GM12875 (cell line): ENCODE measurements around the gene PLA2G2D.

ENCODE experiments used
- H3K4me3 ChIP-seq: one replicate; pipeline ENCODE4 v1.5.1; 2011; ENCODE audit warnings: low read depth, low read length, control low read depth
- TF ChIP-seq, protein P1 (sequence below): IDR thresholded peaks from 2 replicates; pipeline ENCODE4 v1.5.1; 2011; ENCODE audit warnings: low read depth, mild to moderate bottlenecking, control low read depth, inconsistent platforms, low read length, moderate library complexity, borderline replicate concordance; ENCODE audit not compliant: insufficient read depth

Gene PLA2G2D

DNA sequence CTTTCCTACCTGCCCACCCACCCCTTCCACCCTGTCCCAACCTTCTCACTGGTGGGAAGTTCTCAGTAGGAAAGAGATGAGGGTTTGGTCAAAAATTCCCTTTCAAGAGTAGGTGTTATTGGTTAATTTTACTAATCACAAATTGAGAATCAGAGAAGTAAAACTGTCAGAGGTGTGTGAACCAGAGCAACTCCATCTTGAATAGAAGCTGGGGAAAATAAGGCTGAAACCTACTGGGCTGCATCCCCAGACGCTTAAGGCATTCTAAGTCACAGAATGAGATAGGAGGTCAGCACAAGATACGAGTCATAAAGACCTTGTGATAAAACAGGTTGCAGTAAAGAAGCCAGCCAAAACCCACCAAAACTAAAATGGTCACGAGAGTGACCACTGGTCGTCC lies 11.5 kb downstream of the PLA2G2D start:
- no peak overlapping the region for H3K4me3 ChIP-seq
- TF ChIP-seq, protein P1, sequence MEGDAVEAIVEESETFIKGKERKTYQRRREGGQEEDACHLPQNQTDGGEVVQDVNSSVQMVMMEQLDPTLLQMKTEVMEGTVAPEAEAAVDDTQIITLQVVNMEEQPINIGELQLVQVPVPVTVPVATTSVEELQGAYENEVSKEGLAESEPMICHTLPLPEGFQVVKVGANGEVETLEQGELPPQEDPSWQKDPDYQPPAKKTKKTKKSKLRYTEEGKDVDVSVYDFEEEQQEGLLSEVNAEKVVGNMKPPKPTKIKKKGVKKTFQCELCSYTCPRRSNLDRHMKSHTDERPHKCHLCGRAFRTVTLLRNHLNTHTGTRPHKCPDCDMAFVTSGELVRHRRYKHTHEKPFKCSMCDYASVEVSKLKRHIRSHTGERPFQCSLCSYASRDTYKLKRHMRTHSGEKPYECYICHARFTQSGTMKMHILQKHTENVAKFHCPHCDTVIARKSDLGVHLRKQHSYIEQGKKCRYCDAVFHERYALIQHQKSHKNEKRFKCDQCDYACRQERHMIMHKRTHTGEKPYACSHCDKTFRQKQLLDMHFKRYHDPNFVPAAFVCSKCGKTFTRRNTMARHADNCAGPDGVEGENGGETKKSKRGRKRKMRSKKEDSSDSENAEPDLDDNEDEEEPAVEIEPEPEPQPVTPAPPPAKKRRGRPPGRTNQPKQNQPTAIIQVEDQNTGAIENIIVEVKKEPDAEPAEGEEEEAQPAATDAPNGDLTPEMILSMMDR, result no peak

DNA sequence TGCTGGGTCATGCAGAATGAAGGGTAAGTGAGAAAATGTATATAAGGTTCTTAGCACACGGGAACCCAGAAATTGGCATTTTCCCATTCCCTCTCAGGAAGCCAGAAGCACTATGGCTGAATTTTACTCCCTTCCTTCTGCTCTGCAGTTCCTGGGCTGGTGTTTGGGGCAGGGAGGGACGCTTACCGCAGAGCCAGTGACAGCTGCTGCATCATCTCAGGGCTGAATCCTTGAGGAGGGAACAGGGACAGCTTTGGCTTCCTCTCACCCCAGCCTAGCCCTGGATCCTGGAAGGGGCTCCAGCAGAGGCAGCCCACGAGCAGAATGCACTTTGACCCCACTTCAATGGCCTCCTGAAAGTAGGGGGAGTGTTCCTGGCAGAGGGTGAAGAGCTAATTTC lies 12.0 kb downstream of the PLA2G2D start:
- no peak overlapping the region for H3K4me3 ChIP-seq
- TF ChIP-seq, protein P1, result no peak

DNA sequence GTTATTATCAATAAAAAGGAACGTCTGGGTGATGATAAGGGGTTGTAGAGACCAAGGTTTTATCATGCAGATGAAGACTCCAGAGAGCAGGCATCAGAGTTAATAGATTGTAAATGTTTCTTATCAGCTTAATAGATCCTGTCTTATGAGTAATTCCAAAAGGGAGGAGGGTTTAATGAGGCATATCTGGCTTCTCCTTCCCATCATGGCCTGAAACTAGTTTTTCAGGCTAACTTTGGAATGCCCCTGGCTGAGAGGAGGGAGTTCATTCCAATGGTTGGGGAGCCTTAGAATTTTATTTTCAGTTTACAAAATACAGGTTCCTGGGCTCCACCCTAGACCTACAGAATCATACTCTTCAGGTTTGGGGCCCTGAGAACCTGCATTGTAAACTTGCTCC lies 13.5 kb downstream of the PLA2G2D start:
- H3K4me3 ChIP-seq, result no peak overlapping the region
- TF ChIP-seq, protein P1, result no peak

DNA sequence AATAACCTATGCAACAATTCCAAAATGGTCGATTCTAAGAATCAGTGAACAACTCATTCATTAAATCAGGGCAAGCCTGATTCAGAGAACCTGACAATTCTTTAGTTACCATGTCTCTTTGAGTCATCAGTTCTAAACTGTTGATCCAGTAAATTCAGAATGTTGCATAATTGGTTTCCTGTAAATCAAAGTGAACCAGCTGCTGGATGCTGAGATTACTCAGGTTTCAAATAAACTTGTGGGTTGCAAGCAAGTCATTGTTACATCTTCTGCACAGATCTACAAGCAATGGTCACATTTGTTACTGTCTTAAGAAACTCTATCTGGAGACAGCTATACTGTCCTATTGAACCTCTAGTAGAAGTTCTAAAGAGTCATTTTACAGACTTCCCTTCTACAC lies 16.5 kb downstream of the PLA2G2D start:
- no peak overlapping the region for H3K4me3 ChIP-seq
- TF ChIP-seq, protein P1, result no peak

DNA sequence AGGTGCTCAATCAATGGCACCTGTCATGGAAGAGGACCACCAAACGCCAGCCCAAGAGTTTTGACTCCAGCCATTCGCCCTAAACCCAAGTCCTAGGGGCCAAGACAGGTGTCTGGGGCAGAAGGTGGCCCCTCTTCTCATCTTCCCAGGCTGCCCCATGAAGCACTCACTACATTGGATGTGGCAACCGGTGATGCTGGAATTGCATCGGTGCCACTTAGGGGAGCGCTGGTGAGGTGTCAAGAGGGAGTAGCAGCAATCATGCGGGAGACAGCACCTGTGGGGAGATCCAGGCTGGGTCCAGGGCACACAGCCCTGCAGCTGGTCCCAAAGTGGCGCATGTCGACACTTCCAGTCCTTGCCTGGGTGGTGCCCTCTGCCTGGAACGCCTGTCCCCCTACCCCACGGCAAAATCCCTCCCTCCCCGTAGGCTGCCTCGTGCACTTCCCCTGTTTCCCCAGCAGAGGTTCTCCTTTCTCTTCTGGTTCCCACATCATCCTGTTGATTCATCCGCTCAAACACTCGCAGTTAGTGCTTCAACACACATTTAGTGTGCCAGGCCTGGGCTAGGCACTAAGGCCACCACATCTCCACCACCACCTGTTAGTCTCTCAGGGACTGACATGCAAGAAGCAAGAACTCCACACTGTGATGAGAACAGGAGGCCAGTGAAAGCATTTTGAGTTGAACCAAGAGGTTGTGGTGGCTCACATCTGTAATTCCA lies 18.5 kb downstream of the PLA2G2D start:
- TF ChIP-seq, protein P1, result peak; percentile 87
- no peak overlapping the region for H3K4me3 ChIP-seq

DNA sequence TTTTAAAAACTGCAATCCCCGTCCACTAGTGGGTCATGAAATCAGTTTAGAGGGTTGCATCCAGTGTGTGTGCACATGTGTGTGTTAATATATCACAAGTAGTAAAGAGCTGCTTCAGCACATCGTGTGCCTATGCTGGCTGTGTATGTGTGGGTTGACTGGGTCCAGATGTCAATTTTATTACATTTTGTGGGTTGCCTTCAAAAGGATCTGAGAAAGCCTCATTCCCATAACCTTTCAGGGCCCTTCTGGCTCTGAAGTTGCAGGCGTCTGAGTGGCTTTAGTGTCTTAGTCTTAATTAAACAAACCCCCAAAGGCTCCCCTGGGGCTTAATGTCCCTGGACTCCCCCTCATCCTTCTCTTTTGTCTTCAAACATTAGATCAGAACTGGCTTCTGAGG lies 19.8 kb downstream of the PLA2G2D start:
- H3K4me3 ChIP-seq, result no peak overlapping the region
- TF ChIP-seq, protein P1, result no peak

DNA sequence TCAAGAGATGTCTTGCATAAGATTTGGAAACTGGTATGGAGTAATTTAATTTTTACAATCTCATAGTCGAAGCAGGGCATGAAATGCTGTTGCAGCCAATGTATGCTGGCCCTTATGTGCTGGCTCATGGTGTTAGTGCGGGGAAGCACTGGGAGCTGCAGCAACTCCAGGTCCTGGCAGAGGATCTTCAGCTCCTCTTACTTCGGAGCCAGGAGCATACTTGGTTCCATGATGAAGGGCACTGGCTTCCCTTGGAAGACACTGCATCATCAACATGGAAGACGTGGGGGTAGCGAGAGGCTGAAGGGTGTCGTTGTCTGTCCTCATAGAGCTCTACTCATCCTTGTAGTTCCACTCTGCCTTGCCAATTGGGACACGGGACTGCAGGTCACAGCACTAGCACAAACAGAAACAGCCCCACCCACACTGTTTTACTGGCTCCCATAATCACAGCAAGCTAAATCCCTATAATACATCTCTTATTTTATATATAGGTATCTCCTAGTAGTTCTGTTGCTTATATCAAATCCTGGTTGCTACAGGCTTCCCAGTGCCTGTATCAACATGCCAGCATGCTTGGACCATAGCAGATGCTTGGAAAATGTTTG lies 22.4 kb downstream of the PLA2G2D start:
- no peak overlapping the region for H3K4me3 ChIP-seq
- TF ChIP-seq, protein P1, result no peak
